Keratinocyte (primary cell): Measurements from ENCODE around the gene METTL21A. TPM values are rescaled to one million over a fixed set of nuclear protein-coding genes. Genes with fewer than 3 reads are reported as not detected.

ENCODE experiments used
- DNase-seq: peaks from one replicate; pipeline ENCODE4 v3.0.0-alpha.2; 2011; ENCODE audit warnings: low read depth, missing footprints, low spot score
- FAIRE-seq: peaks from 2 replicates; lab custom pipeline; 2011; peaks lifted over from hg19 to GRCh38; lab: Jason Lieb, UNC
- H2AFZ ChIP-seq: 2 replicates; pipeline ENCODE4 v1.6.0; 2012; ENCODE audit warnings: low read length, control low read depth, inconsistent platforms; ENCODE audit not compliant: control insufficient read depth
- H3K27ac ChIP-seq: 2 replicates; pipeline ENCODE4 v1.5.1; 2011; ENCODE audit warnings: low read length; ENCODE audit not compliant: control insufficient read depth, insufficient read depth
- H3K27me3 ChIP-seq: 3 replicates; pipeline ENCODE4 v1.6.0; 2011; ENCODE audit warnings: low read length; ENCODE audit not compliant: control insufficient read depth, insufficient read depth; ENCODE audit errors: extremely low read depth
- H3K36me3 ChIP-seq, 2 experiments: 2 replicates in 1 of 2; 3 replicates in 1 of 2; pipeline ENCODE4 v1.5.1; 2011; ENCODE audit warnings: low read length in 2 of 2, mild to moderate bottlenecking in 1 of 2; ENCODE audit not compliant: control insufficient read depth in 2 of 2, insufficient read depth in 2 of 2; ENCODE audit errors: extremely low read depth in 1 of 2
- H3K4me1 ChIP-seq: 3 replicates; pipeline ENCODE4 v1.5.1; 2011; ENCODE audit warnings: low read length; ENCODE audit not compliant: control insufficient read depth, insufficient read depth; ENCODE audit errors: extremely low read depth
- H3K4me2 ChIP-seq: 3 replicates; pipeline ENCODE4 v1.6.0; 2011; ENCODE audit warnings: low read depth, low read length; ENCODE audit not compliant: control insufficient read depth, insufficient read depth; ENCODE audit errors: extremely low read depth
- H3K4me3 ChIP-seq, 3 experiments: fragments of 200-600 bp in 1 of 3; sonication (generic) in 1 of 3; 2 replicates in 2 of 3; 3 replicates in 1 of 3; pipeline ENCODE4 v1.5.1; 2011 to 2016; ENCODE audit warnings: low read length in 3 of 3, mild to moderate bottlenecking in 3 of 3, control low read depth in 2 of 3, inconsistent platforms in 1 of 3, low read depth in 1 of 3, mixed read lengths in 1 of 3, mixed run types in 1 of 3, moderate library complexity in 1 of 3; ENCODE audit not compliant: control insufficient read depth in 2 of 3, insufficient read depth in 2 of 3; ENCODE audit errors: extremely low read depth in 1 of 3
- H3K79me2 ChIP-seq: 2 replicates; pipeline ENCODE4 v1.6.0; 2012; ENCODE audit warnings: low read length; ENCODE audit not compliant: control insufficient read depth, insufficient read depth
- H3K9ac ChIP-seq: 3 replicates; pipeline ENCODE4 v1.6.0; 2011; ENCODE audit warnings: low read length; ENCODE audit not compliant: control insufficient read depth, insufficient read depth; ENCODE audit errors: extremely low read depth
- H3K9me1 ChIP-seq: 3 replicates; pipeline ENCODE4 v1.6.0; 2011; ENCODE audit warnings: low read length; ENCODE audit not compliant: control insufficient read depth, insufficient read depth; ENCODE audit errors: extremely low read depth
- H3K9me3 ChIP-seq: 2 replicates; pipeline ENCODE4 v1.5.1; 2012; ENCODE audit warnings: low read depth, low read length; ENCODE audit not compliant: control insufficient read depth
- H4K20me1 ChIP-seq: 3 replicates; pipeline ENCODE4 v1.6.0; 2011; ENCODE audit warnings: low read length; ENCODE audit not compliant: control insufficient read depth, insufficient read depth; ENCODE audit errors: extremely low read depth
- CTCF ChIP-seq, 3 experiments: IDR thresholded peaks in 1 of 3; conservative IDR thresholded peaks in 1 of 3; optimal IDR thresholded peaks in 1 of 3; 2 replicates in 2 of 3; 3 replicates in 1 of 3; pipeline versions ENCODE3 to v1.5.1; 2011; ENCODE audit warnings: low read length in 3 of 3, mild to moderate bottlenecking in 3 of 3, moderate library complexity in 2 of 3, control low read depth in 1 of 3, inconsistent platforms in 1 of 3; ENCODE audit not compliant: insufficient read depth in 2 of 3; ENCODE audit errors: extremely low read depth in 1 of 3
- EZH2 ChIP-seq: IDR thresholded peaks from one replicate; pipeline ENCODE4 v1.6.1; 2012; ENCODE audit warnings: inconsistent platforms, mild to moderate bottlenecking, low read length, moderate library complexity
- dilution Hi-C: fragments of 300-500 bp; cut with MboI; formaldehyde crosslinking; loops from one replicate; pipeline ENCODE4 v1.7.0; 2020; ENCODE audit warnings: low sequenced_read_pairs; ENCODE audit not compliant: extremely low pct_ligation_motif_present
- polyA plus RNA-seq, 5 experiments: library from polyadenylated mRNA; depleted of rRNA in 3 of 5; stranded (reverse) in 3 of 5; stranded (forward) in 1 of 5; unstranded in 1 of 5; fragments of >200 nt; gene quantifications; 1 replicate in 1 of 5; 2 replicates in 3 of 5; 3 replicates in 1 of 5; pipeline versions ENCODE4 v1.2.1 to v1.2.3, GENCODE V29; 2011 to 2012; ENCODE audit warnings: missing spikeins in 2 of 5, low read depth in 1 of 5, low replicate concordance in 1 of 5

The METTL21A gene
- polyA plus RNA-seq, 1 donor (not counting 4 experiments of a cell fraction or from before 2014, with no cell fraction given): 10.1 TPM

- Histone ChIP-seq H3K27me3 (no peaks in the 10 kb centered on the region), H3K9me1 (no peaks in the 10 kb centered on the region), H2AFZ (no peak overlapping the region), H3K4me1 (no peaks in the 10 kb centered on the region), H3K9ac (no peak overlapping the region), H3K9me3 (no peaks in the 10 kb centered on the region), H3K4me2 (no peak overlapping the region), H3K79me2 (peaks cover 2% of the 10 kb centered on the region), H4K20me1 (no peaks in the 10 kb centered on the region), H3K4me3 (no peak overlapping the region), H3K36me3 (peaks cover 4 to 22% of the 10 kb centered on the region in 2 experiments), H3K27ac (no peak overlapping the region)
- DNase-seq: no peak
- dilution Hi-C loops: no loop called here
- TF ChIP-seq EZH2: no peak
- no peak for TF ChIP-seq CTCF (optimal IDR thresholded peaks at IDR 0.05 in 1 of 3, IDR thresholded peaks at IDR 0.05 in 1 of 3, conservative IDR thresholded peaks at IDR 0.05 in 1 of 3; ENCODE audit: extremely low read depth in 1 of 3, insufficient read depth in 2 of 3, low read length in 3 of 3)
- no peak for FAIRE-seq
Observed at GRCh38 chr2:207594264-207594663, 30.9 kb downstream of the METTL21A start.

- Histone ChIP-seq H3K9me1 (no peaks in the 10 kb centered on the region), H3K4me1 (no peaks in the 10 kb centered on the region), H3K9me3 (no peaks in the 10 kb centered on the region), H3K79me2 (peaks cover 2% of the 10 kb centered on the region), H4K20me1 (no peaks in the 10 kb centered on the region), H3K27ac (no peak overlapping the region), H2AFZ (no peak overlapping the region), H3K9ac (no peak overlapping the region), H3K4me3 (no peak overlapping the region), H3K27me3 (no peaks in the 10 kb centered on the region), H3K36me3 (peaks cover 5 to 28% of the 10 kb centered on the region in 2 experiments), H3K4me2 (no peak overlapping the region)
- no peak for TF ChIP-seq EZH2
- DNase-seq (no peak), FAIRE-seq (no peak)
- dilution Hi-C loops: no loop called here
Observed at GRCh38 chr2:207593277-207593676, 31.9 kb downstream of the METTL21A start.

GRCh38 chr2:207589143-207589542, 36.1 kb downstream of the METTL21A start:
- no peak for DNase-seq
- Histone ChIP-seq H3K4me2 (no peak overlapping the region), H3K9me3 (no peaks in the 10 kb centered on the region), H3K79me2 (peaks cover 2% of the 10 kb centered on the region), H3K4me3 (no peak overlapping the region), H2AFZ (no peak overlapping the region), H4K20me1 (no peaks in the 10 kb centered on the region), H3K9ac (no peak overlapping the region), H3K4me1 (no peaks in the 10 kb centered on the region), H3K9me1 (no peaks in the 10 kb centered on the region), H3K27ac (no peak overlapping the region), H3K27me3 (no peaks in the 10 kb centered on the region), H3K36me3 (peaks cover 7 to 24% of the 10 kb centered on the region in 2 experiments)
- dilution Hi-C loops: no loop called here
- TF ChIP-seq EZH2 (no peak), CTCF (optimal IDR thresholded peaks at IDR 0.05 in 1 of 3, IDR thresholded peaks at IDR 0.05 in 1 of 3, conservative IDR thresholded peaks at IDR 0.05 in 1 of 3; ENCODE audit: extremely low read depth in 1 of 3, insufficient read depth in 2 of 3, low read length in 3 of 3) (no peak)
- no peak for FAIRE-seq
